IMR-90 (cell line): Measurements from ENCODE around the gene ZDHHC17. TPM values are rescaled to one million over a fixed set of nuclear protein-coding genes. Genes with fewer than 3 reads are reported as not detected.
A peak's percentile ranks its signal among the peaks of the same experiment; 100 is the strongest.

Source experiments
- ATAC-seq: fragments of 200-7000 bp; cut with Tn5 transposase; 2 replicates; pipeline ENCODE4 v1.9.1; 2020; ENCODE audit warnings: low read depth, mild to moderate bottlenecking, moderate library complexity
- BruUV-seq: library from RNA; stranded (reverse); fragments of 400-500 nt; replicated peaks from 2 replicates; lab custom pipeline; 2021; lab: Mats Ljungman, UMichigan
- CTCF ChIA-PET: fragments of 300-600 bp; formaldehyde crosslinking; extraction: SDS; loops from one replicate; lab custom pipeline; 2021; ENCODE audit warnings: antibody characterized with exemption; lab: Yijun Ruan, JAX
- POLR2A ChIA-PET: fragments of 300-600 bp; sonication (Branson Sonifier 250); formaldehyde crosslinking; loops from one replicate; lab custom pipeline; 2022; ENCODE audit warnings: antibody characterized with exemption; ENCODE audit not compliant: unreplicated experiment; lab: Charles Lee
- DNase-seq: peaks from one replicate; pipeline ENCODE4 v3.0.0; 2013
- H2AFZ ChIP-seq: replicated peaks from 2 replicates; pipeline ENCODE3; 2013; ENCODE audit warnings: low read length, mild to moderate bottlenecking; ENCODE audit not compliant: poor library complexity
- H2AK5ac ChIP-seq: 2 replicates; pipeline ENCODE4 v1.6.1; 2013; ENCODE audit warnings: low read depth, low read length, inconsistent platforms
- H2AK9ac ChIP-seq: replicated peaks from 2 replicates; pipeline ENCODE3; 2013; ENCODE audit warnings: mild to moderate bottlenecking, low read depth, low read length, moderate library complexity; ENCODE audit not compliant: poor library complexity
- H2BK120ac ChIP-seq: 2 replicates; pipeline ENCODE4 v1.6.1; 2013; ENCODE audit warnings: low read depth, low read length, inconsistent platforms
- H2BK15ac ChIP-seq: 3 replicates; pipeline ENCODE4 v1.6.1; 2013; ENCODE audit warnings: low read depth, low read length, inconsistent platforms
- H2BK20ac ChIP-seq: 2 replicates; pipeline ENCODE4 v1.6.1; 2013; ENCODE audit warnings: low read depth, mild to moderate bottlenecking, inconsistent platforms, low read length, moderate library complexity
- H2BK5ac ChIP-seq: 2 replicates; pipeline ENCODE4 v1.6.1; 2013; ENCODE audit warnings: mild to moderate bottlenecking, low read depth, low read length, inconsistent platforms; ENCODE audit not compliant: poor library complexity, severe bottlenecking
- H3K14ac ChIP-seq: replicated peaks from 2 replicates; pipeline ENCODE4 v1.6.1; 2013; ENCODE audit warnings: low read depth, low read length, inconsistent platforms
- H3K18ac ChIP-seq: 2 replicates; pipeline ENCODE4 v1.6.1; 2013; ENCODE audit warnings: low read depth, low read length, control low read depth
- H3K23ac ChIP-seq: 2 replicates; pipeline ENCODE4 v1.6.1; 2013; ENCODE audit warnings: low read depth, low read length, inconsistent platforms
- H3K27ac ChIP-seq: 2 replicates; pipeline ENCODE4 v1.5.1; 2013; ENCODE audit warnings: mild to moderate bottlenecking, control low read depth, low read length; ENCODE audit not compliant: insufficient read depth
- H3K27me3 ChIP-seq: 2 replicates; pipeline ENCODE4 v1.6.1; 2013; ENCODE audit warnings: low read length; ENCODE audit not compliant: control insufficient read depth, insufficient read depth
- H3K36me3 ChIP-seq: 2 replicates; pipeline ENCODE4 v1.6.1; 2013; ENCODE audit warnings: low read length, mixed read lengths; ENCODE audit not compliant: control insufficient read depth, insufficient read depth
- H3K4ac ChIP-seq: 2 replicates; pipeline ENCODE4 v1.6.1; 2013; ENCODE audit warnings: low read depth, low read length, inconsistent platforms
- H3K4me1 ChIP-seq: 2 replicates; pipeline ENCODE4 v1.6.1; 2013; ENCODE audit warnings: low read length, mixed read lengths; ENCODE audit not compliant: control insufficient read depth, insufficient read depth
- H3K4me2 ChIP-seq: 2 replicates; pipeline ENCODE4 v1.6.1; 2013; ENCODE audit warnings: low read depth, mild to moderate bottlenecking, control low read depth, low read length, moderate library complexity
- H3K4me3 ChIP-seq: 2 replicates; pipeline ENCODE4 v1.5.1; 2013; ENCODE audit warnings: low read depth, mild to moderate bottlenecking, control low read depth, low read length, moderate library complexity; ENCODE audit not compliant: insufficient read depth
- H3K56ac ChIP-seq: 2 replicates; pipeline ENCODE4 v1.6.1; 2013; ENCODE audit warnings: low read length, inconsistent platforms; ENCODE audit not compliant: insufficient read depth; ENCODE audit errors: extremely low read depth
- H3K79me1 ChIP-seq, 2 experiments: 2 replicates each; pipeline ENCODE4 v1.6.1; 2013; ENCODE audit warnings: low read length in 2 of 2, inconsistent platforms in 1 of 2, low read depth in 1 of 2
- H3K9ac ChIP-seq: 2 replicates; pipeline ENCODE4 v1.6.1; 2013; ENCODE audit warnings: low read depth, low read length, control low read depth
- H3K9me1 ChIP-seq: 2 replicates; pipeline ENCODE4 v1.6.1; 2013; ENCODE audit warnings: low read length, inconsistent platforms; ENCODE audit not compliant: insufficient read depth
- H3K9me3 ChIP-seq: 2 replicates; pipeline ENCODE4 v1.6.1; 2013; ENCODE audit warnings: low read length; ENCODE audit not compliant: control insufficient read depth, insufficient read depth
- H4K20me1 ChIP-seq: 2 replicates; pipeline ENCODE4 v1.6.1; 2013; ENCODE audit warnings: low read length, inconsistent platforms; ENCODE audit not compliant: insufficient read depth
- H4K5ac ChIP-seq: 2 replicates; pipeline ENCODE4 v1.6.1; 2013; ENCODE audit warnings: mild to moderate bottlenecking, low read depth, low read length, control low read depth
- H4K8ac ChIP-seq, 2 experiments: 2 replicates each; pipeline ENCODE4 v1.6.1; 2013; ENCODE audit warnings: low read depth in 2 of 2, low read length in 2 of 2, control low read depth in 1 of 2, inconsistent platforms in 1 of 2
- H4K91ac ChIP-seq: 2 replicates; pipeline ENCODE4 v1.6.1; 2013; ENCODE audit warnings: low read depth, low read length, inconsistent platforms; ENCODE audit not compliant: insufficient read depth
- BHLHE40 ChIP-seq: fragments of 150-350 bp; IDR thresholded peaks from 2 replicates; pipeline ENCODE4 v1.6.1; 2016; ENCODE audit warnings: mild to moderate bottlenecking, low read depth, low read length
- CEBPB ChIP-seq: IDR thresholded peaks from 2 replicates; pipeline ENCODE4 v1.6.1; 2012; ENCODE audit warnings: low read depth, low read length, improper control_type of control experiment
- CHD1 ChIP-seq: IDR thresholded peaks from 2 replicates; pipeline ENCODE4 v1.6.1; 2012; ENCODE audit warnings: low read depth, low read length, improper control_type of control experiment
- FOS ChIP-seq: fragments of 150-350 bp; IDR thresholded peaks from 2 replicates; pipeline ENCODE4 v1.6.1; 2016; ENCODE audit warnings: low read depth, low read length
- MAFK ChIP-seq: IDR thresholded peaks from 2 replicates; pipeline ENCODE4 v1.6.1; 2012; ENCODE audit warnings: low read depth, low read length, improper control_type of control experiment
- MAZ ChIP-seq: IDR thresholded peaks from 2 replicates; pipeline ENCODE4 v1.6.1; 2012; ENCODE audit warnings: low read depth, mild to moderate bottlenecking, low read length, improper control_type of control experiment, moderate library complexity, borderline replicate concordance
- MXI1 ChIP-seq: IDR thresholded peaks from 2 replicates; pipeline ENCODE4 v1.6.1; 2012; ENCODE audit warnings: low read depth, mild to moderate bottlenecking, low read length, moderate library complexity, borderline replicate concordance
- NFE2L2 ChIP-seq: fragments of 150-350 bp; IDR thresholded peaks from 2 replicates; pipeline ENCODE4 v1.6.1; 2016; ENCODE audit warnings: low read depth, mild to moderate bottlenecking, low read length
- POLR2A ChIP-seq: IDR thresholded peaks from 2 replicates; pipeline ENCODE4 v1.6.1; 2012; ENCODE audit warnings: mild to moderate bottlenecking, low read depth, low read length
- RAD21 ChIP-seq: IDR thresholded peaks from 2 replicates; pipeline ENCODE4 v1.6.1; 2012; ENCODE audit warnings: low read length, improper control_type of control experiment
- RCOR1 ChIP-seq: IDR thresholded peaks from 2 replicates; pipeline ENCODE4 v1.6.1; 2012; ENCODE audit warnings: mild to moderate bottlenecking, low read length, improper control_type of control experiment; ENCODE audit not compliant: insufficient replicate concordance
- RFX5 ChIP-seq: IDR thresholded peaks from 2 replicates; pipeline ENCODE4 v1.8.0; 2012; ENCODE audit warnings: low read depth, mild to moderate bottlenecking, low read length, moderate library complexity
- SMC3 ChIP-seq: fragments of 150-350 bp; IDR thresholded peaks from 2 replicates; pipeline ENCODE4 v1.6.1; 2016; ENCODE audit warnings: low read depth, mild to moderate bottlenecking, antibody characterized with exemption, low read length, moderate library complexity
- USF2 ChIP-seq: fragments of 150-350 bp; IDR thresholded peaks from 2 replicates; pipeline ENCODE4 v1.6.1; 2017; ENCODE audit warnings: mild to moderate bottlenecking, antibody characterized with exemption, low read length, low read depth
- WGBS, 2 experiments: methylation state at CpG; one replicate each; pipeline versions ENCODE4 v1.1.5 to v1.1.7; 2013; ENCODE audit warnings: missing lambda C conversion rate in 2 of 2; ENCODE audit not compliant: insufficient read length in 1 of 2; ENCODE audit errors: extremely low coverage in 2 of 2; 5-methylcytosine and 5-hydroxymethylcytosine counted together
- dilution Hi-C: fragments of 300-500 bp; cut with HindIII; formaldehyde crosslinking; loops from one replicate; pipeline ENCODE4 v1.14.3; 2018; ENCODE audit warnings: low sequenced_read_pairs; ENCODE audit not compliant: unreplicated experiment
- in situ Hi-C: fragments of 300-500 bp; cut with MboI; formaldehyde crosslinking; loops from 3 replicates; pipeline ENCODE4 v1.14.3; 2019; ENCODE audit warnings: low sequenced_read_pairs, inconsistent platforms, mixed read lengths
- intact Hi-C: fragments of 100-400 bp; cut with micrococcal nuclease; formaldehyde crosslinking; loops from 2 replicates; pipeline ENCODE4 v1.10.0; 2022
- polyA plus RNA-seq, 3 experiments: library from polyadenylated mRNA; depleted of rRNA; stranded (reverse); fragments of >200 nt; gene quantifications; 2 replicates each; pipeline ENCODE4 v1.2.3, GENCODE V29; 2012; ENCODE audit warnings: low replicate concordance in 1 of 3
- total RNA-seq: library from RNA; depleted of rRNA; stranded (reverse); fragments of >200 nt; gene quantifications from 2 replicates; pipeline ENCODE4 v1.2.3, GENCODE V29; 2012
- TF ChIP-seq, protein P1 (sequence below): fragments of 150-350 bp; IDR thresholded peaks from 2 replicates; pipeline ENCODE4 v1.6.1; 2016; ENCODE audit warnings: low read depth, mild to moderate bottlenecking, low read length, moderate library complexity, borderline replicate concordance
- TF ChIP-seq, protein P2 (sequence below): conservative IDR thresholded peaks from 2 replicates; pipeline ENCODE4 v1.5.1; 2012; ENCODE audit warnings: mild to moderate bottlenecking, low read depth, low read length, improper control_type of control experiment

ZDHHC17 gene
- total and polyA plus RNA-seq, 2 of the 4 experiments (the other 2 are of a cell fraction) = 23.3 to 125 TPM

DNA sequence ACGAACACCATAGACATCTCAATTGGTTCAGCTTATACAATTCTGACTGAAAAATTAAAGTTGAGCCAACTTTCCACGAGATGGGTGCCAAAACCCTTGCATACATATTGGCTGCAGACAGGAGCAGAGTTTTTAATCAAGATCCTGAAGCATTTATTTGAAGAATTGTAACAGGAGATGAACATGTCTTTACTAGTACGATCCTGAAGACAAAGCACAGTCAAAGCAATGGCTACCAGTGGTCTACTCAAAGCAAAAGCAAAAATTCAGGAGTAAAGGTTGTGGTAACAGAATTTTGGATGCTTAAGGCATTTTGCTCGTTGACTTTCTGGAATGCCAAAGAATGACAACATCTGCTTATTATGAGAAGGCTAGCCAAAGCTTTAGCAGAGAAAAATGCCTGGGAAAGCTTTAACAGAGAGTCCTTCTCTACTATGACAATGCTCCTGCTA is 20.7 kb downstream of the ZDHHC17 start:
- H3K18ac ChIP-seq = peak overlapping the region; percentile 57; the same call in 1 of the 2 replicates
- WGBS, 2 experiments = 50% methylated on average over 1 of the region's 4 CpGs; no CpG with 5 or more reads in 1 of the 2 experiments
- ATAC-seq (peak; percentile 75), DNase-seq (peak; percentile 77)
- peaks cover 15 to 65% of the 10 kb centered on the region in 2 experiments; a peak in 3 of 4 replicates for H3K79me1 ChIP-seq
- no peak overlapping the region; the same call in 2 of the 3 replicates for H2BK15ac ChIP-seq
- H3K4ac ChIP-seq = no peak overlapping the region; the same call in 1 of the 2 replicates
- H4K91ac ChIP-seq = peak overlapping the region; percentile 2; the same call in 1 of the 2 replicates
- no peak overlapping the region for H3K23ac ChIP-seq
- H3K9me1 ChIP-seq = no peaks in the 10 kb centered on the region
- H3K4me3 ChIP-seq = no peak overlapping the region
- H4K20me1 ChIP-seq = no peaks in the 10 kb centered on the region
- peak overlapping the region; percentile 82 for H2BK5ac ChIP-seq
- TF ChIP-seq RFX5 (no peak), RCOR1 (no peak), CEBPB (no peak), SMC3 (no peak), MAZ (no peak), USF2 (no peak), RAD21 (no peak), MAFK (no peak), NFE2L2 (no peak), CHD1 (no peak), FOS (no peak), POLR2A (no peak), BHLHE40 (no peak), MXI1 (no peak)
- TF ChIP-seq, protein P1, sequence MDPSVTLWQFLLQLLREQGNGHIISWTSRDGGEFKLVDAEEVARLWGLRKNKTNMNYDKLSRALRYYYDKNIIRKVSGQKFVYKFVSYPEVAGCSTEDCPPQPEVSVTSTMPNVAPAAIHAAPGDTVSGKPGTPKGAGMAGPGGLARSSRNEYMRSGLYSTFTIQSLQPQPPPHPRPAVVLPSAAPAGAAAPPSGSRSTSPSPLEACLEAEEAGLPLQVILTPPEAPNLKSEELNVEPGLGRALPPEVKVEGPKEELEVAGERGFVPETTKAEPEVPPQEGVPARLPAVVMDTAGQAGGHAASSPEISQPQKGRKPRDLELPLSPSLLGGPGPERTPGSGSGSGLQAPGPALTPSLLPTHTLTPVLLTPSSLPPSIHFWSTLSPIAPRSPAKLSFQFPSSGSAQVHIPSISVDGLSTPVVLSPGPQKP = no peak
- TF ChIP-seq, protein P2, sequence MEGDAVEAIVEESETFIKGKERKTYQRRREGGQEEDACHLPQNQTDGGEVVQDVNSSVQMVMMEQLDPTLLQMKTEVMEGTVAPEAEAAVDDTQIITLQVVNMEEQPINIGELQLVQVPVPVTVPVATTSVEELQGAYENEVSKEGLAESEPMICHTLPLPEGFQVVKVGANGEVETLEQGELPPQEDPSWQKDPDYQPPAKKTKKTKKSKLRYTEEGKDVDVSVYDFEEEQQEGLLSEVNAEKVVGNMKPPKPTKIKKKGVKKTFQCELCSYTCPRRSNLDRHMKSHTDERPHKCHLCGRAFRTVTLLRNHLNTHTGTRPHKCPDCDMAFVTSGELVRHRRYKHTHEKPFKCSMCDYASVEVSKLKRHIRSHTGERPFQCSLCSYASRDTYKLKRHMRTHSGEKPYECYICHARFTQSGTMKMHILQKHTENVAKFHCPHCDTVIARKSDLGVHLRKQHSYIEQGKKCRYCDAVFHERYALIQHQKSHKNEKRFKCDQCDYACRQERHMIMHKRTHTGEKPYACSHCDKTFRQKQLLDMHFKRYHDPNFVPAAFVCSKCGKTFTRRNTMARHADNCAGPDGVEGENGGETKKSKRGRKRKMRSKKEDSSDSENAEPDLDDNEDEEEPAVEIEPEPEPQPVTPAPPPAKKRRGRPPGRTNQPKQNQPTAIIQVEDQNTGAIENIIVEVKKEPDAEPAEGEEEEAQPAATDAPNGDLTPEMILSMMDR = no peak
- dilution Hi-C loops = no loop called here
- H3K4me2 ChIP-seq = peak overlapping the region; percentile 47; the same call in 1 of the 2 replicates
- no peak overlapping the region for H3K27ac ChIP-seq
- no peak overlapping the region; the same call in 1 of the 2 replicates for H4K5ac ChIP-seq
- no peak overlapping the region for H2AFZ ChIP-seq
- H3K9ac ChIP-seq = no peak overlapping the region
- H3K9me3 ChIP-seq = no peaks in the 10 kb centered on the region; the same call in 1 of the 2 replicates
- ChIA-PET POLR2A (no interaction called here), CTCF (no interaction called here)
- 0 out of 2 replicates have a peak overlapping the region, but pooled peaks have one; percentile 6 for H2BK120ac ChIP-seq
- H2AK5ac ChIP-seq = no peak overlapping the region
- H3K56ac ChIP-seq = no peak overlapping the region
- in situ Hi-C loops = no loop called here
- BruUV-seq = no TSS peak
- intact Hi-C loops = no loop called here
- no peaks in the 10 kb centered on the region for H3K27me3 ChIP-seq
- H2BK20ac ChIP-seq = no peak overlapping the region
- H3K36me3 ChIP-seq = no peaks in the 10 kb centered on the region
- peak overlapping the region in 1 of 2 experiments; percentile 26; a peak in 2 of 4 replicates for H4K8ac ChIP-seq
- peaks cover 7% of the 10 kb centered on the region for H3K4me1 ChIP-seq
- no peak overlapping the region for H2AK9ac ChIP-seq
- 0 out of 2 replicates have a peak overlapping the region, but pooled peaks have one; percentile 44 for H3K14ac ChIP-seq
